ENCODE data around the gene STXBP5. TPM values are rescaled to one million over a fixed set of nuclear protein-coding genes. Genes with fewer than 3 reads are reported as not detected.

STXBP5 gene
- total and polyA plus RNA-seq, 2 of the 4 experiments (the other 2 are of a cell fraction), result 13.2 to 46.4 TPM

- no peaks in the 10 kb centered on the region for H4K20me1 ChIP-seq (ENCODE audit: insufficient read depth, low read length)
- H3K4me1 ChIP-seq (ENCODE audit: control insufficient read depth, insufficient read depth, low read length), result no peaks in the 10 kb centered on the region
- H2AK9ac ChIP-seq (replicated peaks; ENCODE audit: low read depth, low read length, poor library complexity), result no peak overlapping the region
- ATAC-seq (ENCODE audit: low read depth), result no peak
- H2BK5ac ChIP-seq (ENCODE audit: low read depth, low read length, poor library complexity, severe bottlenecking), result no peak overlapping the region
- dilution Hi-C loops (cut with HindIII; ENCODE audit: low sequenced_read_pairs, unreplicated experiment), result no loop called here
- ChIA-PET CTCF (no interaction called here), POLR2A (ENCODE audit: unreplicated experiment) (no interaction called here)
- no peak overlapping the region for H2AK5ac ChIP-seq (ENCODE audit: low read depth, low read length)
- H3K4me2 ChIP-seq (ENCODE audit: low read depth, low read length), result no peak overlapping the region
- no peak overlapping the region for H3K14ac ChIP-seq (replicated peaks; ENCODE audit: low read depth, low read length)
- H3K27me3 ChIP-seq (ENCODE audit: control insufficient read depth, insufficient read depth, low read length), result peaks cover 3% of the 10 kb centered on the region
- no peaks in the 10 kb centered on the region for H3K79me1 ChIP-seq (ENCODE audit: low read depth in 1 of 2, low read length in 2 of 2)
- no peak overlapping the region for H3K56ac ChIP-seq (ENCODE audit: extremely low read depth, insufficient read depth, low read length)
- no peak overlapping the region for H2BK120ac ChIP-seq (ENCODE audit: low read depth, low read length)
- H2AFZ ChIP-seq (replicated peaks; ENCODE audit: low read length, poor library complexity), result no peak overlapping the region
- no peak overlapping the region for H4K8ac ChIP-seq (ENCODE audit: low read depth in 2 of 2, low read length in 2 of 2)
- no peak overlapping the region for H4K91ac ChIP-seq (ENCODE audit: insufficient read depth, low read depth, low read length)
- H3K4ac ChIP-seq (ENCODE audit: low read depth, low read length), result no peak overlapping the region
- H3K23ac ChIP-seq (ENCODE audit: low read depth, low read length), result no peak overlapping the region
- no peaks in the 10 kb centered on the region for H3K9me1 ChIP-seq (ENCODE audit: insufficient read depth, low read length)
- TF ChIP-seq RAD21 (IDR thresholded peaks at IDR 0.05; ENCODE audit: low read length) (no peak), ELK1 (IDR thresholded peaks at IDR 0.05; ENCODE audit: borderline replicate concordance, low read depth, low read length) (no peak), USF2 (IDR thresholded peaks at IDR 0.05; ENCODE audit: low read depth, low read length) (no peak), MXI1 (IDR thresholded peaks at IDR 0.05; ENCODE audit: borderline replicate concordance, low read depth, low read length) (no peak), CEBPB (IDR thresholded peaks at IDR 0.05; ENCODE audit: low read depth, low read length) (no peak), CTCF (conservative IDR thresholded peaks at IDR 0.05; ENCODE audit: low read depth, low read length) (no peak), MAFK (IDR thresholded peaks at IDR 0.05; ENCODE audit: low read depth, low read length) (no peak), SMC3 (IDR thresholded peaks at IDR 0.05; ENCODE audit: low read depth, low read length) (no peak), RCOR1 (IDR thresholded peaks at IDR 0.05; ENCODE audit: insufficient replicate concordance, low read length) (no peak), MAZ (IDR thresholded peaks at IDR 0.05; ENCODE audit: borderline replicate concordance, low read depth, low read length) (no peak), POLR2A (IDR thresholded peaks at IDR 0.05; ENCODE audit: low read depth, low read length) (no peak), BHLHE40 (IDR thresholded peaks at IDR 0.05; ENCODE audit: low read depth, low read length) (no peak), CHD1 (IDR thresholded peaks at IDR 0.05; ENCODE audit: low read depth, low read length) (no peak), FOS (IDR thresholded peaks at IDR 0.05; ENCODE audit: low read depth, low read length) (no peak), RFX5 (IDR thresholded peaks at IDR 0.05; ENCODE audit: low read depth, low read length) (no peak), NFE2L2 (IDR thresholded peaks at IDR 0.05; ENCODE audit: low read depth, low read length) (no peak)
- no peak overlapping the region for H3K27ac ChIP-seq (ENCODE audit: insufficient read depth, low read length)
- no TSS peak for BruUV-seq (replicated peaks)
- in situ Hi-C loops (cut with MboI; ENCODE audit: low sequenced_read_pairs), result no loop called here
- 62% methylated on average over 2 of the region's 4 CpGs; no CpG with 5 or more reads in 1 of the 2 experiments for WGBS, 2 experiments (ENCODE audit: extremely low coverage in 2 of 2, insufficient read length in 1 of 2)
- H2BK15ac ChIP-seq (ENCODE audit: low read depth, low read length), result no peak overlapping the region
- no peak overlapping the region for H3K4me3 ChIP-seq (ENCODE audit: insufficient read depth, low read depth, low read length)
- DNase-seq, result no peak
- H3K9me3 ChIP-seq (ENCODE audit: control insufficient read depth, insufficient read depth, low read length), result no peaks in the 10 kb centered on the region
- H3K18ac ChIP-seq (ENCODE audit: low read depth, low read length), result no peak overlapping the region
- no peak overlapping the region for H3K9ac ChIP-seq (ENCODE audit: low read depth, low read length)
- H3K36me3 ChIP-seq (ENCODE audit: control insufficient read depth, insufficient read depth, low read length), result no peaks in the 10 kb centered on the region
- no peak overlapping the region for H4K5ac ChIP-seq (ENCODE audit: low read depth, low read length)
- H2BK20ac ChIP-seq (ENCODE audit: low read depth, low read length), result no peak overlapping the region
- intact Hi-C loops (cut with micrococcal nuclease), result no loop called here
Observed at GRCh38 chr6:147418523-147418922, 214.3 kb downstream of the STXBP5 start.

Measured in IMR-90 (cell line).